K562 (cell line): ENCODE results near the gene HPN. TPM values are rescaled to one million over a fixed set of nuclear protein-coding genes. Genes with fewer than 3 reads are reported as not detected.

Experiments
- BCOR ChIP-seq: fragments of 450-650 bp; IDR thresholded peaks from 2 replicates; pipeline ENCODE4 v1.6.1; 2016
- CBX2 ChIP-seq: fragments of 200-600 bp; sonication (generic); IDR thresholded peaks from one replicate; pipeline ENCODE4 v1.6.1; 2012; ENCODE audit warnings: mild to moderate bottlenecking, low read length, inconsistent platforms; ENCODE audit not compliant: insufficient read depth, poor library complexity, severe bottlenecking
- ETS2 ChIP-seq: IDR thresholded peaks from 2 replicates; pipeline ENCODE4 v1.6.1; 2016; ENCODE audit warnings: borderline replicate concordance, missing genetic modification characterization, mild to moderate bottlenecking, moderate library complexity, missing compliant biosample characterization; ENCODE audit not compliant: poor library complexity, severe bottlenecking
- EZH2 ChIP-seq: IDR thresholded peaks from 2 replicates; pipeline ENCODE4 v1.6.1; 2012; ENCODE audit warnings: low read depth, mild to moderate bottlenecking, inconsistent platforms, low read length, borderline replicate concordance
- FOXJ3 ChIP-seq: sonication (generic); formaldehyde crosslinking; IDR thresholded peaks from 2 replicates; pipeline ENCODE4 v1.4.0; 2020; ENCODE audit warnings: mild to moderate bottlenecking, missing genetic modification reagents
- HDAC1 ChIP-seq, 2 experiments: fragments of 450-650 bp; IDR thresholded peaks; 2 replicates each; pipeline ENCODE4 v1.6.1; 2016 to 2017; ENCODE audit warnings: inconsistent platforms in 1 of 2, mild to moderate bottlenecking in 1 of 2, moderate library complexity in 1 of 2
- HLTF ChIP-seq: fragments of 450-650 bp; IDR thresholded peaks from 2 replicates; pipeline ENCODE4 v1.6.1; 2016
- IFI16 ChIP-seq: fragments of 250-450 bp; sonication (Bioruptor Pico); IDR thresholded peaks from 2 replicates; pipeline ENCODE4 v2.1.2; 2022; ENCODE audit warnings: mild to moderate bottlenecking, inconsistent platforms
- LARP7 ChIP-seq: fragments of 450-650 bp; IDR thresholded peaks from 2 replicates; pipeline ENCODE4 v1.6.1; 2016
- MXI1 ChIP-seq: IDR thresholded peaks from 2 replicates; pipeline ENCODE4 v1.6.1; 2011; ENCODE audit warnings: low read depth, mild to moderate bottlenecking, improper control_type of control experiment, low read length
- MYC ChIP-seq, 2 experiments: fragments of 250-450 bp in 1 of 2; sonication (Bioruptor Pico) in 1 of 2; IDR thresholded peaks; 2 replicates each; pipeline versions ENCODE4 v1.5.1 to v1.6.1; 2012 to 2021; ENCODE audit warnings: low read depth in 2 of 2, borderline replicate concordance in 1 of 2, improper control_type of control experiment in 1 of 2, low read length in 1 of 2, mild to moderate bottlenecking in 1 of 2, moderate library complexity in 1 of 2
- NFIC ChIP-seq: fragments of 450-650 bp; IDR thresholded peaks from 2 replicates; pipeline ENCODE4 v1.6.1; 2017; ENCODE audit warnings: mild to moderate bottlenecking, inconsistent platforms
- NFRKB ChIP-seq: fragments of 450-650 bp; IDR thresholded peaks from 2 replicates; pipeline ENCODE4 v1.6.1; 2016; ENCODE audit warnings: low read depth
- NR2F6 ChIP-seq: fragments of 450-650 bp; formaldehyde crosslinking; IDR thresholded peaks from 2 replicates; pipeline ENCODE4 v1.4.0; 2020; ENCODE audit warnings: mild to moderate bottlenecking
- OTX1 ChIP-seq: fragments of 450-650 bp; formaldehyde crosslinking; IDR thresholded peaks from 2 replicates; pipeline ENCODE4 v1.4.0; 2022; ENCODE audit warnings: mild to moderate bottlenecking
- PHF20 ChIP-seq: fragments of 450-650 bp; IDR thresholded peaks from 2 replicates; pipeline ENCODE4 v1.6.1; 2018; ENCODE audit not compliant: partially characterized antibody
- POLR2AphosphoS5 ChIP-seq: IDR thresholded peaks from 2 replicates; pipeline ENCODE4 v1.6.1; 2011; ENCODE audit warnings: mild to moderate bottlenecking, low read depth, low read length, moderate library complexity; ENCODE audit not compliant: control insufficient read depth, insufficient read depth
- RB1 ChIP-seq: fragments of 450-650 bp; IDR thresholded peaks from 2 replicates; pipeline ENCODE4 v1.6.1; 2017; ENCODE audit warnings: low read depth, mild to moderate bottlenecking
- RBM17 ChIP-seq: fragments of 200-400 bp; formaldehyde crosslinking; IDR thresholded peaks from 2 replicates; pipeline ENCODE4 v1.6.1; 2017; ENCODE audit warnings: low read depth, mild to moderate bottlenecking, low read length, borderline replicate concordance
- SAP30 ChIP-seq: fragments of 200-600 bp; sonication (generic); IDR thresholded peaks from 2 replicates; pipeline ENCODE4 v1.6.1; 2012; ENCODE audit warnings: borderline replicate concordance, low read depth, mild to moderate bottlenecking, moderate library complexity, low read length, control low read depth, inconsistent platforms; ENCODE audit not compliant: insufficient read depth, poor library complexity, severe bottlenecking
- SIN3B ChIP-seq: fragments of 450-650 bp; IDR thresholded peaks from 2 replicates; pipeline ENCODE4 v1.6.1; 2017; ENCODE audit warnings: low read depth, mild to moderate bottlenecking, moderate library complexity
- SMARCA5 ChIP-seq: fragments of 450-650 bp; IDR thresholded peaks from 2 replicates; pipeline ENCODE4 v1.6.1; 2016
- TAL1 ChIP-seq: fragments of 450-650 bp; IDR thresholded peaks from 2 replicates; pipeline ENCODE4 v1.6.1; 2016; ENCODE audit warnings: mild to moderate bottlenecking
- TCF3 ChIP-seq: sonication (generic); formaldehyde crosslinking; IDR thresholded peaks from 2 replicates; pipeline ENCODE4 v1.4.0; 2020; ENCODE audit warnings: mild to moderate bottlenecking, missing genetic modification reagents
- TOE1 ChIP-seq, 2 experiments: fragments of 450-650 bp in 1 of 2; sonication (generic) in 1 of 2; formaldehyde crosslinking in 1 of 2; IDR thresholded peaks; 2 replicates each; pipeline versions ENCODE4 v1.7.1 to v1.8.0; 2016 to 2022; ENCODE audit warnings: borderline replicate concordance in 2 of 2, mild to moderate bottlenecking in 2 of 2, antibody characterized with exemption in 1 of 2, inconsistent platforms in 1 of 2, low read depth in 1 of 2, missing genetic modification reagents in 1 of 2, moderate library complexity in 1 of 2
- ZNF134 ChIP-seq: fragments of 250-450 bp; sonication (Bioruptor Pico); conservative IDR thresholded peaks from 2 replicates; pipeline ENCODE4 v1.4.0; 2020
- ZNF316 ChIP-seq: fragments of 450-650 bp; IDR thresholded peaks from 2 replicates; pipeline ENCODE4 v1.6.1; 2016
- ZNF668 ChIP-seq: fragments of 250-450 bp; sonication (Bioruptor Pico); IDR thresholded peaks from 2 replicates; pipeline ENCODE4 v1.8.0; 2022; ENCODE audit warnings: mild to moderate bottlenecking, inconsistent platforms
- polyA plus RNA-seq, 8 experiments: library from polyadenylated mRNA; depleted of rRNA in 4 of 8; stranded (reverse) in 5 of 8; unstranded in 3 of 8; fragments of >200 nt; fragmentation: Nextera tagmentation in 2 of 8; fragmentation: Illumina TruSeq in 1 of 8; extraction: Ambion mirVana in 2 of 8; extraction: Trizol in 1 of 8; gene quantifications; 2 replicates each; pipeline versions ENCODE4 v1.2.1 to v1.2.3, GENCODE V29; 2011 to 2014; ENCODE audit warnings: inconsistent platforms in 1 of 8, missing spikeins in 1 of 8
- total RNA-seq, 7 experiments: library from RNA; depleted of rRNA in 6 of 7; stranded (reverse); fragments of >200 nt in 6 of 7; fragmentation: Illumina TruSeq in 2 of 7; extraction: Trizol in 2 of 7; gene quantifications; 2 replicates each; pipeline versions ENCODE4 v1.2.1 to v1.2.3, GENCODE V29; 2011 to 2021; ENCODE audit warnings: low replicate concordance in 1 of 7
- TF ChIP-seq, protein P1 (sequence below): fragments of 450-650 bp; IDR thresholded peaks from 2 replicates; pipeline ENCODE4 v1.6.1; 2016; ENCODE audit warnings: borderline replicate concordance

HPN gene
- total and polyA plus RNA-seq, 9 of the 15 experiments (the other 6 are each of a cell fraction or from before 2014, with no cell fraction given): 0.10 to 0.20 TPM; not detected in 7

GRCh38 chr19:35105411-35106290 lies 64.1 kb downstream of the HPN start (continued):
- TF ChIP-seq SAP30: no peak
- peak; percentile 11 for TF ChIP-seq OTX1 (CRISPR knock-in tag)
- TF ChIP-seq RBM17: no peak
- peak; percentile 57; the same call in 1 of the 2 replicates for TF ChIP-seq MYC (IDR thresholded peaks at IDR 0.05; ENCODE audit: low read depth, low read length)
- no peak for TF ChIP-seq MYC (CRISPR knock-in tag; IDR thresholded peaks at IDR 0.05; ENCODE audit: borderline replicate concordance, low read depth)
- TF ChIP-seq POLR2AphosphoS5: no peak
- peak in 1 of 2 experiments; percentile 86; a peak in 2 of 4 replicates for TF ChIP-seq HDAC1 (IDR thresholded peaks at IDR 0.05)
- TF ChIP-seq NFRKB: peak; percentile 71; the same call in 1 of the 2 replicates
- peak; percentile 56 for TF ChIP-seq TOE1 (IDR thresholded peaks at IDR 0.05; ENCODE audit: borderline replicate concordance)
- TF ChIP-seq TOE1 (CRISPR knock-in tag; IDR thresholded peaks at IDR 0.05; ENCODE audit: borderline replicate concordance, low read depth): no peak
- TF ChIP-seq FOXJ3 (CRISPR knock-in tag): no peak
- peak; percentile 46 for TF ChIP-seq PHF20
- TF ChIP-seq MXI1: no peak
- 0 out of 2 replicates have a peak, but pooled peaks have one; percentile 4 for TF ChIP-seq TAL1
- no peak for TF ChIP-seq ZNF668 (CRISPR knock-in tag)
- TF ChIP-seq RB1: no peak
- TF ChIP-seq NFIC: peak; percentile 30; the same call in 1 of the 2 replicates
- TF ChIP-seq EZH2: no peak
- no peak for TF ChIP-seq ETS2 (tag)
- no peak for TF ChIP-seq CBX2
- TF ChIP-seq SIN3B: no peak
- TF ChIP-seq HLTF: peak; percentile 94
- TF ChIP-seq SMARCA5: peak; percentile 86
- TF ChIP-seq LARP7: peak; percentile 93
- peak; percentile 25; the same call in 1 of the 2 replicates for TF ChIP-seq ZNF316
- TF ChIP-seq IFI16 (CRISPR knock-in tag): no peak
- peak; percentile 62 for TF ChIP-seq TCF3 (CRISPR knock-in tag)
- no peak for TF ChIP-seq ZNF134 (CRISPR knock-in tag)
- TF ChIP-seq, protein P1, sequence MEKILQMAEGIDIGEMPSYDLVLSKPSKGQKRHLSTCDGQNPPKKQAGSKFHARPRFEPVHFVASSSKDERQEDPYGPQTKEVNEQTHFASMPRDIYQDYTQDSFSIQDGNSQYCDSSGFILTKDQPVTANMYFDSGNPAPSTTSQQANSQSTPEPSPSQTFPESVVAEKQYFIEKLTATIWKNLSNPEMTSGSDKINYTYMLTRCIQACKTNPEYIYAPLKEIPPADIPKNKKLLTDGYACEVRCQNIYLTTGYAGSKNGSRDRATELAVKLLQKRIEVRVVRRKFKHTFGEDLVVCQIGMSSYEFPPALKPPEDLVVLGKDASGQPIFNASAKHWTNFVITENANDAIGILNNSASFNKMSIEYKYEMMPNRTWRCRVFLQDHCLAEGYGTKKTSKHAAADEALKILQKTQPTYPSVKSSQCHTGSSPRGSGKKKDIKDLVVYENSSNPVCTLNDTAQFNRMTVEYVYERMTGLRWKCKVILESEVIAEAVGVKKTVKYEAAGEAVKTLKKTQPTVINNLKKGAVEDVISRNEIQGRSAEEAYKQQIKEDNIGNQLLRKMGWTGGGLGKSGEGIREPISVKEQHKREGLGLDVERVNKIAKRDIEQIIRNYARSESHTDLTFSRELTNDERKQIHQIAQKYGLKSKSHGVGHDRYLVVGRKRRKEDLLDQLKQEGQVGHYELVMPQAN: peak; percentile 46; the same call in 1 of the 2 replicates
- 0 out of 2 replicates have a peak, but pooled peaks have one; percentile 22 for TF ChIP-seq BCOR
- TF ChIP-seq NR2F6 (CRISPR knock-in tag): no peak
